ENCODE results near the gene CACNA1C. TPM values are rescaled to one million over a fixed set of nuclear protein-coding genes. Genes with fewer than 3 reads are reported as not detected.

CACNA1C gene
- total RNA-seq, 2 donors from 2014 or later, result 0.86 to 6.3 TPM

DNA sequence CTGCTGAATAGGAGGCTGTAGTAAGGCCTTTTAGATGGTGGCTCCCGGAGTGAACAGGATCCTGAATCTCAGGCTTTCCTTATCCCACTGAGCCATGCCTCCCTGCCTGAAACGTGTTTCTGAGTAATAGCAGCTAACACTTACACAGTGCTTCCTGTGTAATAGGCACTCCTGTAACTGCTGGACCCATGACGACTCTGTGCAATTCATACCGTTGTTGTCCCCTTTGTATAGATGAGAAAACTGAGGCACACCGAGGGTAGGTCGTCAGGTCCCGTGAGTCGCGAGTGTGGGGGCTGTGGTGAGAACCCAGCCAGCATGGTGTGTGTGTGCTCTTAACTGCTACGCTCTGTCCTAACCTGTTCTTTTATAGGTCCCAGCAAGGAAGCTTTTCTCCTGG is 193.6 kb downstream of the CACNA1C start:
- Histone ChIP-seq H3K4me1 (ENCODE audit: control insufficient read depth, insufficient read depth, low read length) (peaks cover 15% of the 10 kb centered on the region), H3K4me3 (ENCODE audit: low read length) (no peak overlapping the region), H3K36me3 (ENCODE audit: control insufficient read depth, insufficient read depth, low read length) (no peaks in the 10 kb centered on the region), H3K9ac (ENCODE audit: extremely low read depth, low read length, poor library complexity, severe bottlenecking) (no peak overlapping the region), H3K9me3 (ENCODE audit: control insufficient read depth, low read length) (no peaks in the 10 kb centered on the region), H3K27ac (ENCODE audit: low read depth, low read length) (no peak overlapping the region), H3K27me3 (ENCODE audit: control insufficient read depth, insufficient read depth, low read length, poor library complexity, severe bottlenecking) (no peaks in the 10 kb centered on the region)
- TF ChIP-seq, protein P1, sequence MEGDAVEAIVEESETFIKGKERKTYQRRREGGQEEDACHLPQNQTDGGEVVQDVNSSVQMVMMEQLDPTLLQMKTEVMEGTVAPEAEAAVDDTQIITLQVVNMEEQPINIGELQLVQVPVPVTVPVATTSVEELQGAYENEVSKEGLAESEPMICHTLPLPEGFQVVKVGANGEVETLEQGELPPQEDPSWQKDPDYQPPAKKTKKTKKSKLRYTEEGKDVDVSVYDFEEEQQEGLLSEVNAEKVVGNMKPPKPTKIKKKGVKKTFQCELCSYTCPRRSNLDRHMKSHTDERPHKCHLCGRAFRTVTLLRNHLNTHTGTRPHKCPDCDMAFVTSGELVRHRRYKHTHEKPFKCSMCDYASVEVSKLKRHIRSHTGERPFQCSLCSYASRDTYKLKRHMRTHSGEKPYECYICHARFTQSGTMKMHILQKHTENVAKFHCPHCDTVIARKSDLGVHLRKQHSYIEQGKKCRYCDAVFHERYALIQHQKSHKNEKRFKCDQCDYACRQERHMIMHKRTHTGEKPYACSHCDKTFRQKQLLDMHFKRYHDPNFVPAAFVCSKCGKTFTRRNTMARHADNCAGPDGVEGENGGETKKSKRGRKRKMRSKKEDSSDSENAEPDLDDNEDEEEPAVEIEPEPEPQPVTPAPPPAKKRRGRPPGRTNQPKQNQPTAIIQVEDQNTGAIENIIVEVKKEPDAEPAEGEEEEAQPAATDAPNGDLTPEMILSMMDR (conservative IDR thresholded peaks at IDR 0.05), result no peak
- 81 to 87% methylated on average over 10 of the region's 10 CpGs for WGBS, 2 experiments (ENCODE audit: insufficient coverage in 1 of 2, insufficient read length in 1 of 2)
- Mint-ChIP-seq H3K27ac (no peak overlapping the region), H3K4me1 (peaks cover 34% of the 10 kb centered on the region), H3K27me3 (ENCODE audit: insufficient read depth) (no peaks in the 10 kb centered on the region), H3K4me3 (no peak overlapping the region), H3K36me3 (ENCODE audit: low read depth) (no peaks in the 10 kb centered on the region), H3K9me3 (no peaks in the 10 kb centered on the region)
- no peak for DNase-seq

DNA sequence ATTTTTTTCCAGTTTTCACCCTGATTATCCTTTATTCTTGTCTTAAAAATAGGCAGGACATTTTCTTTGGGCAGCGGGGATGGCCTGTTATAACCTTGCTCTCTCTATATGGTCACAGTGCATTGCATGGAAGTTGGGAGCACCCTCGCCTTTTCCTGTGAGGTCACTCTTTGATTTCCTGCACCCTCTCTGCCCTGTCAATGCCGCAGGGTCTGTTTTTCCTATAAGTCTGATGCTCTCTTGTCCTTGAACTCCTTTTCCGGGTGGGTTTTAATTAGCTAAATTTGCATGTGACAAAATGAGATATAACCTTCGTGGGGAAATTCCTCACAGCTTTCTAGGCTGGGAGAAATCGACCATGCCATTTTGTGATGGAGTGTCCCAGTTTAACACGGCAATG is 194.3 kb downstream of the CACNA1C start:
- TF ChIP-seq, protein P1 (conservative IDR thresholded peaks at IDR 0.05), result peak; percentile 20
- no peaks in the 10 kb centered on the region for H3K9me3 ChIP-seq (ENCODE audit: control insufficient read depth, low read length)

DNA sequence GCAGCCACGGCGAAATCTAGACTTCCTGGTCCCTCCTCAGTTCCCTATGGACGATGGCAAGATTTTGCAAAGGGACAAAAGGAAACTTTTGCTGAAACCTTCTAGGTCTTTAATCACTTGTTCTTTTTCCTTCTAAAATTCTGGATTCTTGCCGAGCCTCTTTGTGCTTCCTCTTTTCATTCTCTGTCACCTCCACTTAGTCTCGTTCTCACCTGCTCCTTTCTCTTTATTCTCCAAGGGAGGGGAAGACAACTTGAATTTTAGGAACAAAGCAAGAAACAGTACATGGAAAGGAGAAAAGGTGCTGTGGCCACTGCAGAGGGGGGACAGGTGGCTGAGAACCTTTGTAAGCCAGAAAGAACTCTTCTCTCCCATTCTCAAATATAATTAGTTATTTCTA is 194.8 kb downstream of the CACNA1C start:
- Mint-ChIP-seq H3K36me3 (ENCODE audit: low read depth) (no peaks in the 10 kb centered on the region), H3K27me3 (ENCODE audit: insufficient read depth) (no peaks in the 10 kb centered on the region), H3K4me3 (no peak overlapping the region), H3K4me1 (peaks cover 35% of the 10 kb centered on the region), H3K27ac (no peak overlapping the region), H3K9me3 (no peaks in the 10 kb centered on the region)
- no peaks in the 10 kb centered on the region for H3K27me3 ChIP-seq (ENCODE audit: control insufficient read depth, insufficient read depth, low read length, poor library complexity, severe bottlenecking)
- no peak overlapping the region for H3K9ac ChIP-seq (ENCODE audit: extremely low read depth, low read length, poor library complexity, severe bottlenecking)
- no peak overlapping the region for H3K4me3 ChIP-seq (ENCODE audit: low read length)
- H3K4me1 ChIP-seq (ENCODE audit: control insufficient read depth, insufficient read depth, low read length), result peaks cover 15% of the 10 kb centered on the region
- no peaks in the 10 kb centered on the region for H3K36me3 ChIP-seq (ENCODE audit: control insufficient read depth, insufficient read depth, low read length)
- H3K9me3 ChIP-seq (ENCODE audit: control insufficient read depth, low read length), result no peaks in the 10 kb centered on the region
- 73 to 79% methylated on average over 4 to 5 of the region's 5 CpGs for WGBS, 2 experiments (ENCODE audit: insufficient coverage in 1 of 2, insufficient read length in 1 of 2)
- no peak for DNase-seq
- H3K27ac ChIP-seq (ENCODE audit: low read depth, low read length), result no peak overlapping the region
- TF ChIP-seq, protein P1 (conservative IDR thresholded peaks at IDR 0.05), result no peak

More for the DNA sequence above, 194.3 kb downstream of the CACNA1C start:
- H3K9ac ChIP-seq (ENCODE audit: extremely low read depth, low read length, poor library complexity, severe bottlenecking), result no peak overlapping the region
- Mint-ChIP-seq H3K27ac (no peak overlapping the region), H3K4me1 (peaks cover 32% of the 10 kb centered on the region), H3K9me3 (no peaks in the 10 kb centered on the region), H3K4me3 (no peak overlapping the region), H3K27me3 (ENCODE audit: insufficient read depth) (no peaks in the 10 kb centered on the region), H3K36me3 (ENCODE audit: low read depth) (no peaks in the 10 kb centered on the region)
- H3K27ac ChIP-seq (ENCODE audit: low read depth, low read length), result no peak overlapping the region
- no peaks in the 10 kb centered on the region for H3K27me3 ChIP-seq (ENCODE audit: control insufficient read depth, insufficient read depth, low read length, poor library complexity, severe bottlenecking)
- no peaks in the 10 kb centered on the region for H3K36me3 ChIP-seq (ENCODE audit: control insufficient read depth, insufficient read depth, low read length)
- peaks cover 15% of the 10 kb centered on the region for H3K4me1 ChIP-seq (ENCODE audit: control insufficient read depth, insufficient read depth, low read length)
- no peak for DNase-seq
- WGBS, 2 experiments (ENCODE audit: insufficient coverage in 1 of 2, insufficient read length in 1 of 2), result 88 to 89% methylated on average over 7 of the region's 7 CpGs
- H3K4me3 ChIP-seq (ENCODE audit: low read length), result no peak overlapping the region

Data from endodermal cell (in vitro differentiated cells).